Choroid plexus epithelial cell (primary cell): ENCODE measurements around the gene MYADML2.

ENCODE experiments used
- DNase-seq: peaks from one replicate; pipeline ENCODE4 v3.0.0-alpha.2; 2010; ENCODE audit warnings: low read depth
- H3K4me3 ChIP-seq: 2 replicates; pipeline ENCODE4 v1.5.1; 2011; ENCODE audit warnings: low read depth, mild to moderate bottlenecking, control low read depth, low read length, moderate library complexity
- TF ChIP-seq, protein P1 (sequence below): conservative IDR thresholded peaks from 2 replicates; pipeline ENCODE4 v1.5.1; 2011; ENCODE audit warnings: low read depth, mild to moderate bottlenecking, control low read depth, inconsistent platforms, low read length, moderate library complexity

Gene MYADML2

DNA sequence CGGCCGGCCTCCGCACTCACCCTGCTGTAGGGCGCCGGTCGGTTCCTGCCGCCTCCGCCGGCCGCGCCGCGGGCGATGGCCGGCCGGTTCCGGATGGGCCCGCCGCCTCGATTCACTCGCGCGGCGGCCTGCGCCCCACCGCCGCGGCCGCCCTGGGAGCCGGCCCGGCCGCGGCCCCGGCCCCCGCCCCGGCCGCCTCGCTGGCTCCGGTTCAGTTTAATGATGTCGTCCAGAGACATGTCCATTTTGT lies 55.8 kb downstream of the MYADML2 start:
- TF ChIP-seq, protein P1, sequence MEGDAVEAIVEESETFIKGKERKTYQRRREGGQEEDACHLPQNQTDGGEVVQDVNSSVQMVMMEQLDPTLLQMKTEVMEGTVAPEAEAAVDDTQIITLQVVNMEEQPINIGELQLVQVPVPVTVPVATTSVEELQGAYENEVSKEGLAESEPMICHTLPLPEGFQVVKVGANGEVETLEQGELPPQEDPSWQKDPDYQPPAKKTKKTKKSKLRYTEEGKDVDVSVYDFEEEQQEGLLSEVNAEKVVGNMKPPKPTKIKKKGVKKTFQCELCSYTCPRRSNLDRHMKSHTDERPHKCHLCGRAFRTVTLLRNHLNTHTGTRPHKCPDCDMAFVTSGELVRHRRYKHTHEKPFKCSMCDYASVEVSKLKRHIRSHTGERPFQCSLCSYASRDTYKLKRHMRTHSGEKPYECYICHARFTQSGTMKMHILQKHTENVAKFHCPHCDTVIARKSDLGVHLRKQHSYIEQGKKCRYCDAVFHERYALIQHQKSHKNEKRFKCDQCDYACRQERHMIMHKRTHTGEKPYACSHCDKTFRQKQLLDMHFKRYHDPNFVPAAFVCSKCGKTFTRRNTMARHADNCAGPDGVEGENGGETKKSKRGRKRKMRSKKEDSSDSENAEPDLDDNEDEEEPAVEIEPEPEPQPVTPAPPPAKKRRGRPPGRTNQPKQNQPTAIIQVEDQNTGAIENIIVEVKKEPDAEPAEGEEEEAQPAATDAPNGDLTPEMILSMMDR, result no peak
- peak overlapping the region; percentile 91 for H3K4me3 ChIP-seq
- no peak for DNase-seq

DNA sequence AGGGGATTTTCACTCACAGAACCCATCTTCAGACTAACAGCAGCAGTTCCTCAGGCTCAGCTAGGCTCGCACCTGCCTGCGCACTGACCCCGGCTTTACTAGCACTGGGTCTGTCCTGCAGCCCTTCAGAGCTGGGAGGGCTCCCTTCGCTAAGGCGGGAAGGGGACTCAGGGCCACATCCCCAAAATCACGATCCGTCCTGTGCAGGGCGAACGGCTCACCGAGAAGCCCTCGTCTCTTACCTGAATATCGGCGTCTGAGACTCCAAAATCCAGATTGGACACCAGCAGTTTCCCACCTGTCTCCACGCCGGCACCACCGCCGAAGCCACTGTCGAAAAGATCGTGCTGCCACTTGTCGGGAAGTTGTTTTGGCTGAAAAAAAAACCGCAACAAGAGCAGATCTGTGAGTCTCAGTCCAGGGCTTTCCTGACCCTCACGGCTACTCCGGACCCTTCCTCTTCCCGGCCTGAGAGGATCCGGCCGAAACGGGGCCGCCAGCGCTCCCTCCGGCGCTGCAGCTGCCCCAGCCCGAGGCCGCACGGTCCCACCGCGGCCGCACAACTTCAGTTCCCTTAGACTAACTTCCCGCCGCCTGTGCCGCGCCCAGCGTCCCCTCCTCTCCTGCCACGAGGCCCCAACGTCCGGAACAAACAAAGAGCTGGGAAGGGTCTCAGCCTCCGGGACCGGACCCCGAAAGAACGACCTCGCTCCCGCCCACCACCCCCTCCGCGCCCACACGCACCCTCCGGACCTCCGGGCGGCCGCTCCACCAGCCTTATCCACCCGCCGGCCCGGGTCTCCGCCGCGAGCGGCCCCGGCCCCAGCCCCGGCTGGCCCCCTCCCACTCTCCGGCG lies 56.4 kb downstream of the MYADML2 start:
- TF ChIP-seq, protein P1, result no peak

More for the DNA sequence above, 56.4 kb downstream of the MYADML2 start:
- DNase-seq, result no peak
- peak overlapping the region; percentile 91 for H3K4me3 ChIP-seq
